DND-41 (cell line): Measurements from ENCODE around the gene PRKCB.

Experiments
- EZH2 ChIP-seq: IDR thresholded peaks from 3 replicates; pipeline ENCODE4 v1.6.1; 2012; ENCODE audit warnings: borderline replicate concordance, low read depth, mild to moderate bottlenecking, moderate library complexity, low read length, inconsistent platforms; ENCODE audit not compliant: severe bottlenecking
- TF ChIP-seq, protein P1 (sequence below): IDR thresholded peaks from 2 replicates; pipeline ENCODE4 v1.5.1; 2012; ENCODE audit warnings: borderline replicate concordance, low read length, moderate library complexity, mild to moderate bottlenecking; ENCODE audit not compliant: poor library complexity, severe bottlenecking; ENCODE audit errors: extremely low read depth

DNA sequence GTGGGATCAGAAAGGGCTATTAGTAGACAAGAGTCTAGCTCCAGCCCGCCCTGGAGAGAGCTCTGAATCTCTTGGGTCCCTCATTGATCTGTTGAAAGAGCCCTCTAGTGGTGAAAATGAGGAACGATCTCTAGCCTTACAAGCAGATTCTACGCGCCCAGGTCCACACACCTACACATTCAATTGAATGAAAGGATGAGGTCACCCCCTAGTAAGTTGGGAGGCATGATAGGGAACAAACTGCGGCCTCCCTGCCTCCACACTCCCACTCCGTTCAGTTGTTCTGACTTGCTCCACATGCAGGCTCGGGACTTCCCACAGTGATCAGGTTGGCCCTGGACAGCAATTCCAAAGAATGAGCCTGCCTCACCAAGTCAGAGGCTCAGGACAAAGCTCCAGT, 417.4 kb downstream of the PRKCB start:
- TF ChIP-seq, protein P1, sequence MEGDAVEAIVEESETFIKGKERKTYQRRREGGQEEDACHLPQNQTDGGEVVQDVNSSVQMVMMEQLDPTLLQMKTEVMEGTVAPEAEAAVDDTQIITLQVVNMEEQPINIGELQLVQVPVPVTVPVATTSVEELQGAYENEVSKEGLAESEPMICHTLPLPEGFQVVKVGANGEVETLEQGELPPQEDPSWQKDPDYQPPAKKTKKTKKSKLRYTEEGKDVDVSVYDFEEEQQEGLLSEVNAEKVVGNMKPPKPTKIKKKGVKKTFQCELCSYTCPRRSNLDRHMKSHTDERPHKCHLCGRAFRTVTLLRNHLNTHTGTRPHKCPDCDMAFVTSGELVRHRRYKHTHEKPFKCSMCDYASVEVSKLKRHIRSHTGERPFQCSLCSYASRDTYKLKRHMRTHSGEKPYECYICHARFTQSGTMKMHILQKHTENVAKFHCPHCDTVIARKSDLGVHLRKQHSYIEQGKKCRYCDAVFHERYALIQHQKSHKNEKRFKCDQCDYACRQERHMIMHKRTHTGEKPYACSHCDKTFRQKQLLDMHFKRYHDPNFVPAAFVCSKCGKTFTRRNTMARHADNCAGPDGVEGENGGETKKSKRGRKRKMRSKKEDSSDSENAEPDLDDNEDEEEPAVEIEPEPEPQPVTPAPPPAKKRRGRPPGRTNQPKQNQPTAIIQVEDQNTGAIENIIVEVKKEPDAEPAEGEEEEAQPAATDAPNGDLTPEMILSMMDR = peak; percentile 83
- TF ChIP-seq EZH2 = no peak
